CD4-positive, alpha-beta memory T cell (primary cell): ENCODE measurements around the gene MYH15. TPM values are rescaled to one million over a fixed set of nuclear protein-coding genes. Genes with fewer than 3 reads are reported as not detected.

Experiments used
- CTCF ChIA-PET: fragments of 350-600 bp; sonication (Branson Sonifier 250); formaldehyde crosslinking; loops from one replicate; lab custom pipeline; 2021; ENCODE audit warnings: inconsistent platforms; ENCODE audit not compliant: partially characterized antibody; lab: Charles Lee
- POLR2A ChIA-PET: fragments of 350-600 bp; sonication (Branson Sonifier 250); formaldehyde crosslinking; loops from one replicate; lab custom pipeline; 2021; ENCODE audit not compliant: partially characterized antibody; lab: Charles Lee
- DNase-seq, 5 donors: peaks; one replicate each; pipeline versions ENCODE4 v3.0.0 to v3.0.0-alpha.2; 2020 to 2022; ENCODE audit warnings: mixed read lengths in 1 of 5
- H3K27ac ChIP-seq: one replicate; pipeline ENCODE4 v1.7.0; 2013; ENCODE audit warnings: low read depth, low read length
- H3K27me3 ChIP-seq: 2 replicates; pipeline ENCODE4 v1.7.0; 2013; ENCODE audit warnings: mild to moderate bottlenecking, low read length, moderate library complexity; ENCODE audit not compliant: insufficient read depth
- H3K36me3 ChIP-seq: 2 replicates; pipeline ENCODE4 v1.7.0; 2013; ENCODE audit warnings: mild to moderate bottlenecking, low read length, moderate library complexity; ENCODE audit not compliant: insufficient read depth
- H3K4me1 ChIP-seq: 2 replicates; pipeline ENCODE4 v1.7.0; 2013; ENCODE audit warnings: mild to moderate bottlenecking, low read length, moderate library complexity; ENCODE audit not compliant: insufficient read depth
- H3K4me3 ChIP-seq, 2 donors: one replicate each; pipeline ENCODE4 v1.7.0; 2013; ENCODE audit warnings: low read length in 2 of 2, mild to moderate bottlenecking in 1 of 2
- H3K9me3 ChIP-seq, 2 donors: one replicate each; pipeline ENCODE4 v1.7.0; 2013; ENCODE audit warnings: low read length in 2 of 2, control low read depth in 1 of 2; ENCODE audit not compliant: control insufficient read depth in 1 of 2
- H3K27ac Mint-ChIP-seq, 7 donors: one replicate each; pipeline ENCODE4 v1.8.0; 2020 to 2021; ENCODE audit warnings: mixed read lengths in 7 of 7, mild to moderate bottlenecking in 6 of 7, inconsistent platforms in 3 of 7, moderate library complexity in 3 of 7
- H3K27me3 Mint-ChIP-seq, 2 donors: one replicate each; pipeline ENCODE4 v1.8.0; 2020 to 2021; ENCODE audit warnings: mixed read lengths in 2 of 2
- H3K36me3 Mint-ChIP-seq, 2 donors: one replicate each; pipeline ENCODE4 v1.8.0; 2020 to 2021; ENCODE audit warnings: mixed read lengths in 2 of 2, inconsistent platforms in 1 of 2, mild to moderate bottlenecking in 1 of 2
- H3K4me1 Mint-ChIP-seq, 4 donors: one replicate each; pipeline ENCODE4 v1.8.0; 2020 to 2021; ENCODE audit warnings: mixed read lengths in 4 of 4, mild to moderate bottlenecking in 1 of 4
- H3K4me3 Mint-ChIP-seq, 8 donors: one replicate each; pipeline ENCODE4 v1.8.0; 2020 to 2021; ENCODE audit warnings: mixed read lengths in 8 of 8, mild to moderate bottlenecking in 7 of 8, moderate library complexity in 6 of 8, inconsistent platforms in 3 of 8
- H3K9me3 Mint-ChIP-seq, 8 donors: one replicate each; pipeline ENCODE4 v1.8.0; 2020 to 2021; ENCODE audit warnings: mixed read lengths in 8 of 8, mild to moderate bottlenecking in 5 of 8, inconsistent platforms in 3 of 8, moderate library complexity in 1 of 8
- intact Hi-C: fragments of 100-400 bp; cut with micrococcal nuclease; formaldehyde crosslinking; loops from one replicate; pipeline ENCODE4 v1.15.1; 2023
- polyA plus RNA-seq, 2 donors: library from polyadenylated mRNA; unstranded; fragments of 300-500 nt; fragmentation: Illumina TruSeq; gene quantifications; one replicate each; pipeline ENCODE4 v1.2.3, GENCODE V29; 2021
- total RNA-seq, 2 experiments: library from RNA; stranded (reverse); gene quantifications; one replicate each; pipeline ENCODE4 v1.2.3, GENCODE V29; 2021

MYH15 gene
- total and polyA plus RNA-seq, 4 experiments from 2014 or later = 0.06 TPM; not detected in 3

DNA sequence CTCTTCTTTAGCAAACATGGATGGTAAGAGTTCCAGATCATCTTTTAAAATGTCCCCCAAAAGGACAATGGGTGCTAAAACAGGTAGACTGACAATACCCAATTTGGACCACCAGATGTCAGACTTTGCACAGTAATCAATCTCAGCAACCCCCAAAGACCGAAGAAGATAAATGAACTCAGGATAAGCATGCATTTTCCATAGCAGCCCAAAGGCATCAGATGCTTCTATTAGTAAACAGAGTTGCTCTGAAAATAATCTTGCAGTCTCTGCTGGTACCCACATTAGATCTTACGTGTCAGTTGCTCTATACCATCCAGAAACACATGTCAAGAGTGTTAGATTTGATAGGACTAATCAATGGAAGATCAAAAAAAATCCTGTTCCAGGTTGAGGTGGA lies 20.6 kb downstream of the MYH15 start:
- Histone ChIP-seq H3K27me3 (no peaks in the 10 kb centered on the region), H3K4me1 (no peaks in the 10 kb centered on the region), H3K4me3 (no peak overlapping the region), H3K36me3 (no peaks in the 10 kb centered on the region), H3K9me3 (no peaks in the 10 kb centered on the region), H3K27ac (no peak overlapping the region)
- Mint-ChIP-seq H3K4me1 (peaks cover 0 to 4% (median 2%) of the 10 kb centered on the region in 4 donors), H3K27ac (no peak overlapping the region), H3K27me3 (peaks cover 0 to 2% of the 10 kb centered on the region in 2 donors), H3K9me3 (no peaks in the 10 kb centered on the region), H3K36me3 (no peaks in the 10 kb centered on the region), H3K4me3 (no peak overlapping the region)
- DNase-seq = peak; percentile 56 to 64 (median 60)
- ChIA-PET POLR2A (no interaction called here), CTCF (interaction anchor here (0.7 to 8.1 kb wide), 25 partner anchors 9 to 1824 kb away, joined by 3 to 115 read pairs (median 4); no protein-coding TSS in a partner anchor)
- intact Hi-C loops = loop anchor here (1.0 kb wide), 5 partner anchors 63 to 593 kb away; no protein-coding TSS in a partner anchor

DNA sequence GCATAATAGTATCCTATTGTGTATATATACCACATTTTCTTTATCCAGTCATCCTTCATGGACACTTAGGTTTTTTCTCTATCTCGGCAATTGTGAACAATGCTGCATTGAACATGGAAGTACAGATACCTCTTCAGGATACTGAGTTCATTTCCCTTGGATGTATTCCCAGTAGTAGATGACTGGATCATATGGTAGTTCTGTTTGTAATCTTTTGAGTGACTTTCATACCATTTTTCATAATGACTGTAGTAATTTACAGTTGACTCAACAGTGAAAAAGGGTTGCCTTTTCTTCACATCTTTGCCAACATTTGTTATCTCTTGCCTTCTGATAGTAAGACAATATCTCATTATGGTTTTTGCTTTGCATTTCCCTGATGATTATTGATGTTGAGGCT lies 21.8 kb downstream of the MYH15 start:
- ChIA-PET POLR2A (no interaction called here), CTCF (interaction anchor here (0.6 to 8.1 kb wide), 13 partner anchors 10 to 537 kb away, joined by 3 to 115 read pairs (median 9); no protein-coding TSS in a partner anchor)
- Histone ChIP-seq H3K9me3 (no peaks in the 10 kb centered on the region), H3K36me3 (no peaks in the 10 kb centered on the region), H3K27me3 (no peaks in the 10 kb centered on the region), H3K27ac (no peak overlapping the region), H3K4me1 (no peaks in the 10 kb centered on the region), H3K4me3 (no peak overlapping the region)
- DNase-seq = no peak
- H3K9me3 Mint-ChIP-seq = no peaks in the 10 kb centered on the region
- no peak overlapping the region for H3K27ac Mint-ChIP-seq
- intact Hi-C loops = loop anchor here (1.0 kb wide), 5 partner anchors 64 to 594 kb away; no protein-coding TSS in a partner anchor
- no peaks in the 10 kb centered on the region for H3K36me3 Mint-ChIP-seq
- peaks cover 0 to 4% (median 2%) of the 10 kb centered on the region in 4 donors for H3K4me1 Mint-ChIP-seq
- no peak overlapping the region for H3K4me3 Mint-ChIP-seq
- H3K27me3 Mint-ChIP-seq = peaks cover 0 to 2% of the 10 kb centered on the region in 2 donors

DNA sequence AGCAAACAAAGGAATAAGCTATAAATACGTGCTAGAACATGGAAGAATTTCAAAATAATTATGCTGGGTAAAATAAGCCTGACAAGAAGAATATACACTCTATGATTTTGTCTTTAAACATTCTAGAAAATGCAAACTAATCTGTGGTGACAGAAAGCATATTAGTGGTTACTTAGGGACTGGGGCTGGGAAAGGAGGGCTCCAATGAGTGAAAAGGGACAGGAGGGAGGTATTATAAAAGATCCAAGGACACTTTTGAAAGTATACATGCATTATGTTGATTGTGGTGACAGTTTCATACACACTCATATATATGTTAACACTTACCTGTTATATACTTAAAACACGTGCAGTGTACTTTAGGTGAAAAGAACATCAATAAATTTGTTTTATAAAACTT lies 23.0 kb downstream of the MYH15 start:
- ChIA-PET POLR2A (no interaction called here), CTCF (interaction anchor here (0.9 to 8.1 kb wide), 9 partner anchors 8 to 595 kb away, joined by 3 to 115 read pairs (median 10); no protein-coding TSS in a partner anchor)
- H3K4me1 ChIP-seq = no peaks in the 10 kb centered on the region
- peak overlapping the region in 2 of 7 donors; percentile 1 to 3 for H3K27ac Mint-ChIP-seq
- H3K9me3 ChIP-seq = no peaks in the 10 kb centered on the region
- no peak overlapping the region for H3K4me3 ChIP-seq
- H3K4me1 Mint-ChIP-seq = peaks cover 0 to 4% (median 2%) of the 10 kb centered on the region in 4 donors
- H3K36me3 ChIP-seq = no peaks in the 10 kb centered on the region
- H3K27me3 ChIP-seq = no peaks in the 10 kb centered on the region
- DNase-seq = no peak
- H3K36me3 Mint-ChIP-seq = no peaks in the 10 kb centered on the region
- H3K9me3 Mint-ChIP-seq = no peaks in the 10 kb centered on the region
- H3K27ac ChIP-seq = no peak overlapping the region
- intact Hi-C loops = no loop called here
- no peak overlapping the region for H3K4me3 Mint-ChIP-seq
- peaks cover 0 to 2% of the 10 kb centered on the region in 2 donors for H3K27me3 Mint-ChIP-seq

DNA sequence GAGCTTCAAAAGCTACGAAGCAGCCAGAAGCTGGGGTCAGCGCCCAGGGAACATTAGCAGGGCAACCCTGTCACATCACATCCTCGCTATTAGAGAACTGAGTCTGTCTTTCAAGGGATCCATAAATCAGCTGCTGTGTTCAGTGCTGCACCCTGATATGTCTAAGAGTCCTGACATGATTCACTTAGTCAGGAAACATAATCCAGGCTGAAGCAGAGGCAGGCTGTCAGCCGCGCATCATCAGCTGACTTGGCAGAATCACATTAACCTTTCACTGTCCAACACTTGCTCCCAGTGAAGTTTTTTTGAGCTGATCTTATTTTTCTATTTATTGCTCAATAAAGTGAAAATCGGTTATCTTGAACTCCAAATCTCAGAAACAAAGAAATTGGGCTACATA lies 23.5 kb downstream of the MYH15 start:
- peaks cover 0 to 4% (median 2%) of the 10 kb centered on the region in 4 donors for H3K4me1 Mint-ChIP-seq
- Histone ChIP-seq H3K27me3 (no peaks in the 10 kb centered on the region), H3K9me3 (no peaks in the 10 kb centered on the region), H3K36me3 (no peaks in the 10 kb centered on the region), H3K4me3 (no peak overlapping the region), H3K4me1 (no peaks in the 10 kb centered on the region), H3K27ac (no peak overlapping the region)
- H3K27ac Mint-ChIP-seq = no peak overlapping the region
- H3K27me3 Mint-ChIP-seq = peaks cover 0 to under 1% of the 10 kb centered on the region in 2 donors
- DNase-seq = no peak
- H3K9me3 Mint-ChIP-seq = no peaks in the 10 kb centered on the region
- CTCF ChIA-PET = interaction anchor here (0.9 to 8.1 kb wide), 8 partner anchors 8 to 596 kb away, joined by 3 to 115 read pairs (median 13); no protein-coding TSS in a partner anchor
- no peak overlapping the region for H3K4me3 Mint-ChIP-seq
- POLR2A ChIA-PET = no interaction called here
- no peaks in the 10 kb centered on the region for H3K36me3 Mint-ChIP-seq
- intact Hi-C loops = no loop called here

DNA sequence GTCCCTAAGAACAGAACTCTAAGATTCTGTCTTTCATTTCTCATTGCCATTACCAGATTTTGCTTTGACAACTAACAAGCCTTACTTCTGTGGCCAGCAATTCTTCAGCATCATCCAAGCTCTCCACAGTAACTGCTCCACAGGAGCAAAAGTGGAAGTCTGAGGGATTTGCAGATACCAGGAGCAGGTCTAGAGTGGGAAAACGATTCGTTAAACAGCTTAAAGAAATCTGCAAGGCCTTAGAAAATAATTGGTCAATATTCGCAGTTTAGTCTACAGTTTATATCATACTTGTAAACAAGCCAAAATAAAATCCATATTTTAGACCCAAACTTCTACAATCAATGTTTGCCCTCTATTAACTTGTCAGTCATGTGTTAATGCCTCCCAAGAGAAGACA lies 24.1 kb downstream of the MYH15 start:
- Mint-ChIP-seq H3K27me3 (no peaks in the 10 kb centered on the region), H3K27ac (no peak overlapping the region), H3K4me1 (peaks cover 0 to 4% (median 2%) of the 10 kb centered on the region in 4 donors), H3K4me3 (no peak overlapping the region), H3K36me3 (no peaks in the 10 kb centered on the region), H3K9me3 (no peaks in the 10 kb centered on the region)
- Histone ChIP-seq H3K4me1 (no peaks in the 10 kb centered on the region), H3K27me3 (no peaks in the 10 kb centered on the region), H3K4me3 (no peak overlapping the region), H3K9me3 (no peaks in the 10 kb centered on the region), H3K27ac (no peak overlapping the region), H3K36me3 (no peaks in the 10 kb centered on the region)
- intact Hi-C loops = no loop called here
- POLR2A ChIA-PET = no interaction called here
- CTCF ChIA-PET = interaction anchor here (0.8 to 8.1 kb wide), 6 partner anchors 7 to 430 kb away, joined by 3 to 115 read pairs (median 36); no protein-coding TSS in a partner anchor
- no peak for DNase-seq

DNA sequence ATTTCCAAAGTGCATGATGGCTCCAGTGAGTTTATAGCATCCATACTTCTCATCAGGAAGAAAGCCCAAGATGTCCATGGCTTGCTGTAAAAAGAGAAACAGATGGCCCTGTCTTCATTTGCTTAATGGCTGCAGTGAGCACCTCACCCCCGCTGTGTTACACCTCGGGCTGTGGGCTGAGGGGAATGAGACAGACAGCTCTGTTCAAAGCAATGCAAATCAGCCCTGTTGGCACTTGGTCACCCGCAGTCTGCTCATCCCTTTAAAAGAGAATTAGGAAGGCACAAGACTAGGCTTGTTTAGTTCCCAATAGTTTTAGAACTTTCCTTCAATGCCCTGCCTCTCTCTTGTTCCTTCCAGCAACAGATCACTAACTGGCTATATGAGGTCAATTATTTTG lies 25.2 kb downstream of the MYH15 start:
- DNase-seq = no peak
- Histone ChIP-seq H3K27me3 (no peaks in the 10 kb centered on the region), H3K4me1 (no peaks in the 10 kb centered on the region), H3K27ac (no peak overlapping the region), H3K9me3 (no peaks in the 10 kb centered on the region), H3K4me3 (no peak overlapping the region), H3K36me3 (no peaks in the 10 kb centered on the region)
- no peak overlapping the region for H3K4me3 Mint-ChIP-seq
- no peak overlapping the region for H3K27ac Mint-ChIP-seq
- ChIA-PET POLR2A (no interaction called here), CTCF (interaction anchor here (5.3 to 8.0 kb wide), 2 partner anchors 6 to 68 kb away, joined by 50 to 115 read pairs; no protein-coding TSS in a partner anchor)
- H3K4me1 Mint-ChIP-seq = peaks cover 0 to 4% (median 2%) of the 10 kb centered on the region in 4 donors
- no peaks in the 10 kb centered on the region for H3K27me3 Mint-ChIP-seq
- H3K36me3 Mint-ChIP-seq = no peaks in the 10 kb centered on the region
- intact Hi-C loops = no loop called here
- H3K9me3 Mint-ChIP-seq = no peaks in the 10 kb centered on the region

DNA sequence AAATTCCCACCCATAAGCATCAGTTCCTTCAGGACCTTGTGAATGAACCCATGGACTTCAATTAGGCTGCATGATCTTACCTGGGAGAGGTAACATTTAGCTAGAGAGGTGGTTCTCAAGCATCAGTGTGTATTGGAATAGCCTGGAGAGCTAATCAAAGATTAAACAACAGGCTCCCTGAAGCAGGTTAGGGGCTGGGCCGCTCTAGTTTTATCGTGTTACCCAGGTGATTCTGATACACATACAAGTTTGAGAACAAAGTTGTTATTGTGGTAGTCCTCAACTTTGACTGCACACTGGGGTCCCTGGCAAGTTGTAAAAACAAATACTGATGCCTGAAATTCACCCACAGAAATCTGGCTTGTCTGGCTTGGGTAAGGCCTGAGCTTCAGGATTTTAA lies 31.2 kb downstream of the MYH15 start:
- H3K36me3 ChIP-seq = no peaks in the 10 kb centered on the region
- no peaks in the 10 kb centered on the region for H3K27me3 ChIP-seq
- peaks cover 0 to 3% (median 2%) of the 10 kb centered on the region in 4 donors for H3K4me1 Mint-ChIP-seq
- CTCF ChIA-PET = interaction anchor here (0.8 to 3.9 kb wide), 6 partner anchors 9 to 804 kb away, joined by 3 to 50 read pairs (median 4); no protein-coding TSS in a partner anchor
- intact Hi-C loops = loop anchor here (5.0 to 10.0 kb wide), 3 partner anchors 424 to 802 kb away; no protein-coding TSS in a partner anchor
- no peak overlapping the region for H3K27ac Mint-ChIP-seq
- H3K4me3 Mint-ChIP-seq = no peak overlapping the region
- H3K27ac ChIP-seq = no peak overlapping the region
- no peaks in the 10 kb centered on the region for H3K36me3 Mint-ChIP-seq
- H3K27me3 Mint-ChIP-seq = peaks cover 3 to 4% of the 10 kb centered on the region in 2 donors
- POLR2A ChIA-PET = no interaction called here
- no peak overlapping the region for H3K4me3 ChIP-seq
- H3K4me1 ChIP-seq = no peaks in the 10 kb centered on the region
- no peaks in the 10 kb centered on the region for H3K9me3 Mint-ChIP-seq
- no peak for DNase-seq
- no peaks in the 10 kb centered on the region for H3K9me3 ChIP-seq
